Measurements from ENCODE around the gene KRTAP5-5.
"Not testable (repeated sequence)": the region's sequence is repeated elsewhere in the genome, so short reads cannot be mapped to it uniquely, and the experiment has no call there.

DNA sequence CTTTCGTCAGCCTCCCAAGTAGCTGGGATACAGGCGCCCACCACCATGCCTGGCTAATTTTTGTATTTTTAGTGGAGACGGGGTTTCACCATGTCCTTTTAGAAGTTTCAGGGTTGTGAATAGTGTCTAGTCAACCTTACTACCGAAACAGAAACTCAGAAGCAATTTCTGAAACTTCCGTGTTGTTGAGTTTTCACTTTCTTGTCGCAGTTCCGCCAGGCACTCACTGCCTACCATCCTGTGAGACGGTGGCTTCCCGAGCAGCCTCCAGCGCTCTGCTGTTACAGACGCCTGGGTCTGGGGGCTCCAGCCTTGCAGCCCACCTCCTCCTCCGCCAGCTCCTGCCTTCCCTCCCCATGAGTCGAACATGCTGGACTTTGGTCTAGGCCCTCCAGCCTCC, 23.7 kb upstream of the KRTAP5-5 start:
- TF ChIP-seq, protein P1, sequence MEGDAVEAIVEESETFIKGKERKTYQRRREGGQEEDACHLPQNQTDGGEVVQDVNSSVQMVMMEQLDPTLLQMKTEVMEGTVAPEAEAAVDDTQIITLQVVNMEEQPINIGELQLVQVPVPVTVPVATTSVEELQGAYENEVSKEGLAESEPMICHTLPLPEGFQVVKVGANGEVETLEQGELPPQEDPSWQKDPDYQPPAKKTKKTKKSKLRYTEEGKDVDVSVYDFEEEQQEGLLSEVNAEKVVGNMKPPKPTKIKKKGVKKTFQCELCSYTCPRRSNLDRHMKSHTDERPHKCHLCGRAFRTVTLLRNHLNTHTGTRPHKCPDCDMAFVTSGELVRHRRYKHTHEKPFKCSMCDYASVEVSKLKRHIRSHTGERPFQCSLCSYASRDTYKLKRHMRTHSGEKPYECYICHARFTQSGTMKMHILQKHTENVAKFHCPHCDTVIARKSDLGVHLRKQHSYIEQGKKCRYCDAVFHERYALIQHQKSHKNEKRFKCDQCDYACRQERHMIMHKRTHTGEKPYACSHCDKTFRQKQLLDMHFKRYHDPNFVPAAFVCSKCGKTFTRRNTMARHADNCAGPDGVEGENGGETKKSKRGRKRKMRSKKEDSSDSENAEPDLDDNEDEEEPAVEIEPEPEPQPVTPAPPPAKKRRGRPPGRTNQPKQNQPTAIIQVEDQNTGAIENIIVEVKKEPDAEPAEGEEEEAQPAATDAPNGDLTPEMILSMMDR (IDR thresholded peaks at IDR 0.05 in 8 of 11, conservative IDR thresholded peaks at IDR 0.05 in 3 of 11): not testable (repeated sequence)
- not testable (repeated sequence) for TF ChIP-seq POLR2A (IDR thresholded peaks at IDR 0.05)
